HEK293 (cell line): ENCODE measurements around the gene ARHGEF40.

ENCODE experiments used
- GFI1B ChIP-seq: fragments of 450-650 bp; formaldehyde crosslinking; IDR thresholded peaks from 2 replicates; pipeline ENCODE4 v1.5.1; 2016; ENCODE audit warnings: missing biosample characterization, missing genetic modification characterization
- HOXA7 ChIP-seq: sonication (generic); formaldehyde crosslinking; IDR thresholded peaks from 2 replicates; pipeline ENCODE4 v1.8.1; 2022; ENCODE audit warnings: missing genetic modification reagents, borderline replicate concordance
- SCRT2 ChIP-seq: fragments of 450-650 bp; formaldehyde crosslinking; IDR thresholded peaks from 2 replicates; pipeline ENCODE4 v1.5.1; 2016; ENCODE audit warnings: missing biosample characterization, missing genetic modification characterization
- SP2 ChIP-seq: fragments of 450-650 bp; formaldehyde crosslinking; IDR thresholded peaks from 2 replicates; pipeline ENCODE4 v1.5.1; 2016; ENCODE audit warnings: missing biosample characterization, missing genetic modification characterization
- ZBTB11 ChIP-seq: fragments of 450-650 bp; formaldehyde crosslinking; conservative IDR thresholded peaks from 2 replicates; pipeline ENCODE4 v1.5.1; 2016; ENCODE audit warnings: low read depth, missing biosample characterization, missing genetic modification characterization
- ZBTB49 ChIP-seq: fragments of 450-650 bp; formaldehyde crosslinking; IDR thresholded peaks from 2 replicates; pipeline ENCODE4 v1.5.1; 2016; ENCODE audit warnings: missing biosample characterization, missing genetic modification characterization, low read depth
- ZNF10 ChIP-seq: fragments of 450-650 bp; formaldehyde crosslinking; IDR thresholded peaks from 2 replicates; pipeline ENCODE4 v1.5.1; 2017; ENCODE audit warnings: missing biosample characterization, missing genetic modification characterization
- ZNF19 ChIP-seq: fragments of 450-650 bp; formaldehyde crosslinking; IDR thresholded peaks from 2 replicates; pipeline ENCODE4; 2016; ENCODE audit warnings: missing biosample characterization, missing genetic modification characterization, low read depth
- ZNF302 ChIP-seq: fragments of 450-650 bp; formaldehyde crosslinking; IDR thresholded peaks from 2 replicates; pipeline ENCODE4 v1.5.1; 2016; ENCODE audit warnings: missing biosample characterization, missing genetic modification characterization, low read depth
- ZNF416 ChIP-seq: fragments of 450-650 bp; formaldehyde crosslinking; IDR thresholded peaks from 2 replicates; pipeline ENCODE4 v1.5.1; 2016; ENCODE audit warnings: missing biosample characterization, missing genetic modification characterization
- ZNF501 ChIP-seq: fragments of 450-650 bp; formaldehyde crosslinking; IDR thresholded peaks from 2 replicates; pipeline ENCODE4 v1.5.1; 2016; ENCODE audit warnings: missing biosample characterization, missing genetic modification characterization
- ZNF561 ChIP-seq: fragments of 450-650 bp; IDR thresholded peaks from 2 replicates; pipeline ENCODE4 v1.5.1; 2018; ENCODE audit warnings: missing biosample characterization, missing genetic modification characterization, borderline replicate concordance
- ZNF629 ChIP-seq: fragments of 450-650 bp; formaldehyde crosslinking; IDR thresholded peaks from 2 replicates; pipeline ENCODE4 v1.5.1; 2017; ENCODE audit warnings: missing biosample characterization, missing genetic modification characterization
- ZNF747 ChIP-seq: fragments of 450-650 bp; formaldehyde crosslinking; IDR thresholded peaks from 2 replicates; pipeline ENCODE4 v1.5.1; 2016; ENCODE audit warnings: missing biosample characterization, missing genetic modification characterization
- ZNF768 ChIP-seq: fragments of 450-650 bp; formaldehyde crosslinking; IDR thresholded peaks from 2 replicates; pipeline ENCODE4 v1.5.1; 2018; ENCODE audit warnings: missing biosample characterization, mild to moderate bottlenecking, missing genetic modification characterization
- ZNF776 ChIP-seq: fragments of 450-650 bp; formaldehyde crosslinking; IDR thresholded peaks from 2 replicates; pipeline ENCODE4 v1.5.0; 2017; ENCODE audit warnings: missing biosample characterization, missing genetic modification characterization, borderline replicate concordance
- ZNF792 ChIP-seq: fragments of 450-650 bp; formaldehyde crosslinking; IDR thresholded peaks from 2 replicates; pipeline ENCODE4 v1.5.1; 2016; ENCODE audit warnings: missing biosample characterization, missing genetic modification characterization
- ZNF830 ChIP-seq: fragments of 450-650 bp; IDR thresholded peaks from 2 replicates; pipeline ENCODE4 v1.5.0; 2018; ENCODE audit warnings: missing biosample characterization, missing genetic modification characterization, low read depth, mild to moderate bottlenecking, moderate library complexity
- ZSCAN18 ChIP-seq: fragments of 450-650 bp; formaldehyde crosslinking; IDR thresholded peaks from 2 replicates; pipeline ENCODE4 v1.5.1; 2016; ENCODE audit warnings: missing biosample characterization, missing genetic modification characterization
- ZXDB ChIP-seq: fragments of 450-650 bp; formaldehyde crosslinking; IDR thresholded peaks from 2 replicates; pipeline ENCODE4 v1.5.1; 2016; ENCODE audit warnings: missing biosample characterization, missing genetic modification characterization
- TF ChIP-seq, protein P1 (sequence below): fragments of 450-650 bp; formaldehyde crosslinking; IDR thresholded peaks from 2 replicates; pipeline ENCODE4 v1.5.1; 2016; ENCODE audit warnings: missing biosample characterization, missing genetic modification characterization
- TF ChIP-seq, protein P2 (sequence below): fragments of 450-650 bp; formaldehyde crosslinking; IDR thresholded peaks from 2 replicates; pipeline ENCODE4 v1.5.1; 2017; ENCODE audit warnings: missing biosample characterization, missing genetic modification characterization
- TF ChIP-seq, protein P3 (sequence below): fragments of 450-650 bp; formaldehyde crosslinking; IDR thresholded peaks from 2 replicates; pipeline ENCODE4 v1.5.1; 2016; ENCODE audit warnings: missing biosample characterization, missing genetic modification characterization, borderline replicate concordance

Gene ARHGEF40

DNA sequence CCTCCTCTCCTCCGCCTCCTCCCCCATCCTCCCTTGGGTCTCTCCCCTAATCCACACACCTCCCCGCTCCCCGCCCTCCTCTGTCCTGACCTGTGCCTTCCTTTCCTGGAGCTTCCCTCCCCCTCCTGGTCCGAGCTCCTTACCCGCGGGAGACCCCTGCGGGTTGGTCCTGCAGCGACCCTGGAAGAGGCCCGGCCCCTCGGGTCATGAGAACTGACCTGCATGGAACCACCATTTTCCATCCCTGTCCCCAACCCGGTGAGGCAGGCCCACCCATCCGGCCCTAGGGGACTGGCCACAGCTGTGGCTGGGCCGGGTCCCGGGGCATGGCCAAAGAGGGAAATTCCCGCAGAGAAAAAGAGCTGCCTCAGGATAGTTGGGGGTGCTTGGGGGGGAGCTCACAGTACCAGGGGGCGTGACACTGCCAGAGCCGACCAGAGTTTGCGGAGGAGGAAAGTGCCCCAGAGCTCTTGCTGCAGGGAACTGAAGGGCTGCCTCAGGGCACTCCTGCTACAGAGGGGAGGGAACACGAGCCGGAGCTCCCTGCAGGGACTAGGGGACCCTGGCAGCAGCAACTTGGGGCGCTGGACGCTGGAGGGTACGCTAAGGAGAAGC is 613 bp downstream of the ARHGEF40 start (continued):
- TF ChIP-seq ZNF629 (tag by site-specific recombination) (no peak), ZNF561 (tag by site-specific recombination) (no peak), ZNF747 (no peak), ZNF792 (no peak), SCRT2 (no peak), ZNF302 (tag by site-specific recombination) (no peak), ZNF19 (tag by site-specific recombination) (no peak), ZBTB11 (tag by site-specific recombination) (no peak), ZNF416 (tag by site-specific recombination) (no peak), GFI1B (tag by site-specific recombination) (no peak), HOXA7 (CRISPR knock-in tag) (no peak), ZNF501 (tag by site-specific recombination) (no peak), SP2 (peak; percentile 68), ZXDB (tag by site-specific recombination) (no peak; the same call in 1 of the 2 replicates), ZNF830 (tag by site-specific recombination) (no peak), ZBTB49 (no peak), ZNF768 (tag by site-specific recombination) (no peak), ZNF776 (tag by site-specific recombination) (no peak), ZSCAN18 (tag by site-specific recombination) (no peak), ZNF10 (tag by site-specific recombination) (no peak; the same call in 1 of the 2 replicates)
- TF ChIP-seq, protein P1, sequence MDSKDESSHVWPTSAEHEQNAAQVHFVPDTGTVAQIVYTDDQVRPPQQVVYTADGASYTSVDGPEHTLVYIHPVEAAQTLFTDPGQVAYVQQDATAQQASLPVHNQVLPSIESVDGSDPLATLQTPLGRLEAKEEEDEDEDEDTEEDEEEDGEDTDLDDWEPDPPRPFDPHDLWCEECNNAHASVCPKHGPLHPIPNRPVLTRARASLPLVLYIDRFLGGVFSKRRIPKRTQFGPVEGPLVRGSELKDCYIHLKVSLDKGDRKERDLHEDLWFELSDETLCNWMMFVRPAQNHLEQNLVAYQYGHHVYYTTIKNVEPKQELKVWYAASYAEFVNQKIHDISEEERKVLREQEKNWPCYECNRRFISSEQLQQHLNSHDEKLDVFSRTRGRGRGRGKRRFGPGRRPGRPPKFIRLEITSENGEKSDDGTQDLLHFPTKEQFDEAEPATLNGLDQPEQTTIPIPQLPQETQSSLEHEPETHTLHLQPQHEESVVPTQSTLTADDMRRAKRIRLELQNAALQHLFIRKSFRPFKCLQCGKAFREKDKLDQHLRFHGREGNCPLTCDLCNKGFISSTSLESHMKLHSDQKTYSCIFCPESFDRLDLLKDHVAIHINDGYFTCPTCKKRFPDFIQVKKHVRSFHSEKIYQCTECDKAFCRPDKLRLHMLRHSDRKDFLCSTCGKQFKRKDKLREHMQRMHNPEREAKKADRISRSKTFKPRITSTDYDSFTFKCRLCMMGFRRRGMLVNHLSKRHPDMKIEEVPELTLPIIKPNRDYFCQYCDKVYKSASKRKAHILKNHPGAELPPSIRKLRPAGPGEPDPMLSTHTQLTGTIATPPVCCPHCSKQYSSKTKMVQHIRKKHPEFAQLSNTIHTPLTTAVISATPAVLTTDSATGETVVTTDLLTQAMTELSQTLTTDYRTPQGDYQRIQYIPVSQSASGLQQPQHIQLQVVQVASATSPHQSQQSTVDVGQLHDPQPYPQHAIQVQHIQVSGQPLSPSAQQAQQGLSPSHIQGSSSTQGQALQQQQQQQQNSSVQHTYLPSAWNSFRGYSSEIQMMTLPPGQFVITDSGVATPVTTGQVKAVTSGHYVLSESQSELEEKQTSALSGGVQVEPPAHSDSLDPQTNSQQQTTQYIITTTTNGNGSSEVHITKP (tag by site-specific recombination): peak; percentile 42
- TF ChIP-seq, protein P2, sequence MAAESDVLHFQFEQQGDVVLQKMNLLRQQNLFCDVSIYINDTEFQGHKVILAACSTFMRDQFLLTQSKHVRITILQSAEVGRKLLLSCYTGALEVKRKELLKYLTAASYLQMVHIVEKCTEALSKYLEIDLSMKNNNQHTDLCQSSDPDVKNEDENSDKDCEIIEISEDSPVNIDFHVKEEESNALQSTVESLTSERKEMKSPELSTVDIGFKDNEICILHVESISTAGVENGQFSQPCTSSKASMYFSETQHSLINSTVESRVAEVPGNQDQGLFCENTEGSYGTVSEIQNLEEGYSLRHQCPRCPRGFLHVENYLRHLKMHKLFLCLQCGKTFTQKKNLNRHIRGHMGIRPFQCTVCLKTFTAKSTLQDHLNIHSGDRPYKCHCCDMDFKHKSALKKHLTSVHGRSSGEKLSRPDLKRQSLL (tag by site-specific recombination): no peak
- TF ChIP-seq, protein P3, sequence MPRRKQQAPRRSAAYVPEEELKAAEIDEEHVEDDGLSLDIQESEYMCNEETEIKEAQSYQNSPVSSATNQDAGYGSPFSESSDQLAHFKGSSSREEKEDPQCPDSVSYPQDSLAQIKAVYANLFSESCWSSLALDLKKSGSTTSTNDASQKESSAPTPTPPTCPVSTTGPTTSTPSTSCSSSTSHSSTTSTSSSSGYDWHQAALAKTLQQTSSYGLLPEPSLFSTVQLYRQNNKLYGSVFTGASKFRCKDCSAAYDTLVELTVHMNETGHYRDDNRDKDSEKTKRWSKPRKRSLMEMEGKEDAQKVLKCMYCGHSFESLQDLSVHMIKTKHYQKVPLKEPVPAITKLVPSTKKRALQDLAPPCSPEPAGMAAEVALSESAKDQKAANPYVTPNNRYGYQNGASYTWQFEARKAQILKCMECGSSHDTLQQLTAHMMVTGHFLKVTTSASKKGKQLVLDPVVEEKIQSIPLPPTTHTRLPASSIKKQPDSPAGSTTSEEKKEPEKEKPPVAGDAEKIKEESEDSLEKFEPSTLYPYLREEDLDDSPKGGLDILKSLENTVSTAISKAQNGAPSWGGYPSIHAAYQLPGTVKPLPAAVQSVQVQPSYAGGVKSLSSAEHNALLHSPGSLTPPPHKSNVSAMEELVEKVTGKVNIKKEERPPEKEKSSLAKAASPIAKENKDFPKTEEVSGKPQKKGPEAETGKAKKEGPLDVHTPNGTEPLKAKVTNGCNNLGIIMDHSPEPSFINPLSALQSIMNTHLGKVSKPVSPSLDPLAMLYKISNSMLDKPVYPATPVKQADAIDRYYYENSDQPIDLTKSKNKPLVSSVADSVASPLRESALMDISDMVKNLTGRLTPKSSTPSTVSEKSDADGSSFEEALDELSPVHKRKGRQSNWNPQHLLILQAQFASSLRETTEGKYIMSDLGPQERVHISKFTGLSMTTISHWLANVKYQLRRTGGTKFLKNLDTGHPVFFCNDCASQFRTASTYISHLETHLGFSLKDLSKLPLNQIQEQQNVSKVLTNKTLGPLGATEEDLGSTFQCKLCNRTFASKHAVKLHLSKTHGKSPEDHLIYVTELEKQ (tag by site-specific recombination): no peak
